Pancreas (tissue), 10 donors: ENCODE data around the gene POU2AF2. TPM values are rescaled to one million over a fixed set of nuclear protein-coding genes. Genes with fewer than 3 reads are reported as not detected.
A peak's percentile ranks its signal among the peaks of the same experiment; 100 is the strongest.

ENCODE experiments used
- ATAC-seq, 4 donors: fragments of 200-7000 bp; cut with Tn5 transposase; one replicate each; pipeline versions ENCODE4 v1.8.0 to v1.9.1; 2020; ENCODE audit warnings: mild to moderate bottlenecking in 4 of 4, moderate library complexity in 4 of 4
- DNase-seq, 6 donors: peaks; one replicate each; pipeline ENCODE4 v3.0.0-alpha.2; 2020
- FAIRE-seq: peaks from 2 replicates; lab custom pipeline; 2012; peaks lifted over from hg19 to GRCh38; lab: Jason Lieb, UNC
- H3K27ac ChIP-seq, 4 donors: fragments of 200-600 bp; sonication (generic); 1 replicate in 3 of 4; 2 replicates in 1 of 4; pipeline versions ENCODE4 v1.5.0 to v1.8.0; 2020
- H3K27me3 ChIP-seq, 4 donors: fragments of 200-600 bp; one replicate each; pipeline ENCODE4 v1.8.0; 2021
- H3K36me3 ChIP-seq, 3 donors: fragments of 200-600 bp; sonication (generic) in 1 of 3; one replicate each; pipeline versions ENCODE4 v1.5.0 to v1.8.0; 2020 to 2021
- H3K4me1 ChIP-seq, 3 donors: fragments of 200-600 bp; one replicate each; pipeline ENCODE4 v1.8.0; 2021
- H3K4me3 ChIP-seq, 4 donors: fragments of 200-600 bp; sonication (generic) in 2 of 4; one replicate each; pipeline versions ENCODE4 v1.5.0 to v1.8.0; 2020 to 2021
- H3K9me3 ChIP-seq, 4 donors: fragments of 200-600 bp; one replicate each; pipeline ENCODE4 v1.8.0; 2021
- WGBS, 2 donors: extraction: QIAGEN DNeasy Blood & Tissue Kit; methylation state at CpG; one replicate each; pipeline ENCODE4 v1.1.7; 2013; 5-methylcytosine and 5-hydroxymethylcytosine counted together
- intact Hi-C, 3 donors: fragments of 100-400 bp; cut with DNase I; formaldehyde crosslinking; loops; one replicate each; pipeline versions ENCODE4 v1.11.1 to v1.14.2; 2022
- polyA plus RNA-seq, 2 donors: library from polyadenylated mRNA; stranded (reverse); fragments of 200-250 nt; gene quantifications; one replicate each; pipeline ENCODE4 v1.2.3, GENCODE V29; 2013
- total RNA-seq, 6 donors: library from RNA; stranded (reverse); fragmentation: NEBNext Ultra II Directional in 4 of 6; extraction: Animal tissue kit (Norgen Biotek cat#: 25700) in 4 of 6; gene quantifications; one replicate each; pipeline versions ENCODE4 v1.2.1 to v1.2.4, GENCODE V29; 2021 to 2023
- TF ChIP-seq, protein P1 (sequence below), 4 donors: fragments of 200-600 bp; sonication (generic) in 3 of 4; IDR thresholded peaks; one replicate each; pipeline versions ENCODE4 v1.5.0 to v1.8.0; 2021; ENCODE audit warnings: antibody characterized with exemption in 4 of 4
- donor health status: healthy with polysubstance abuse.
- donor health status: DM: no; HTN: no; CAD: no; lungs with moderate emphysema.
- donor health status: DM: no; HTN: no; CAD: no.
- donor health status: control.
- donor health status: control.
- donor health status: Bipolar disorder and iron deficiency.
- donor health status: DM: yes; HTN: yes; CAD: no.
- donor health status: DM: no; HTN: no; CAD: no.
- donor health status: DM: no; HTN: no; CAD: no.
- donor health status: DM: yes; HTN: yes; CAD: no.

Gene POU2AF2
- total and polyA plus RNA-seq, 8 donors, result 0.16 to 1.9 (median 0.24) TPM

DNA sequence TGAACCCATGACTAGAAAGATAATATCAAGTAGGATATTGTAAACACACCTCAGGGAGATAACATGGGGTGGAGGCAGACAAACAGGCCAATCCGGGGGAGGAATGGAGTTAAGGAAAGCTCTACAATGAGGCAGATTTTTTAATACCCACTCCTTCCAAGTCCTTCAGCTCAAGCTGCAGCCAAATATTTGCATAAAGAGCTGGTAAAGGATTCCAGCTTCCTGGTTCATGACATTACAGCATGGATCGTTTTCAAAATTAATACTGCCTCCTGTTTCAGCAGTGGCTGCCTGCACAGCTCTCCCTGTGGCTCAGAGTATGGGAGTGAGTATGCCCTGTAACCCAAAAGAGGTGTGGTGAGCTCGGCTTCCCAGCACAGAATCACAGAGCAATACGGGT is 57.9 kb downstream of the POU2AF2 start:
- WGBS, 2 donors, result 6 to 10% methylated on average over 4 of the region's 4 CpGs
- peak overlapping the region; percentile 34 to 85 (median 57) for H3K27ac ChIP-seq

DNA sequence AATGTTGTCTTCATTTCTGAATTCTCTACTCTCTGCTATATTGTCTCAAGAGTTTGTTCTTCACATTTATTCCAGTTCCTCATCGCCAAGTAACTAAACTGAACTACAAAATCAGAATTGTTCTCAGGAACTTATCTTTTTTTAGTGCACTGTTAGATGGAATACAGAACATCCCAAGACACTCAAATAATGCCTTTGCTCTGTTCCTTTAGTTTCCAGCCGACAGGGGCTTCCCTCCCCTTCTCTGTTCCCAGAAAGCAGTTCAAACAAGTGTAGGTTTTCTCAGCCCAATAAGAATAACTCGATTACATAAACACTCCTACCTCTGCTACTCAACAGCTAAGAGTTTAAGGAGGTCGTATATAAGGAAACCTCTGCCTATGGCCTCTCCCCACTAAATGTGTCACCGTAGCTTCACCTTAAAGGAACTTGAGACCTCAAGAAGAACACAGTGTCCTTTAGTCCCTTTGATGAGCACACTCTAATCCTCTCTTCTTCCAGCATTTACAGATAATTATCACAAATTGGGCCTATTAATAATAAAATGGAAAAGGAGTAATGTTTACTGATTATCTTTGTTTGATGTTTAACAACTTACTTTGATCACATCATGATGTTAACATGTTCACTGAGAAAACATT is 59.8 kb downstream of the POU2AF2 start:
- Histone ChIP-seq H3K4me3 (no peak overlapping the region), H3K27ac (no peak overlapping the region), H3K36me3 (no peaks in the 10 kb centered on the region), H3K4me1 (peaks cover 8 to 55% (median 41%) of the 10 kb centered on the region in 3 donors), H3K27me3 (no peaks in the 10 kb centered on the region), H3K9me3 (no peaks in the 10 kb centered on the region)
- 76 to 80% methylated on average over 5 of the region's 5 CpGs for WGBS, 2 donors
- DNase-seq (no peak), ATAC-seq (no peak), FAIRE-seq (no peak)
- TF ChIP-seq, protein P1, sequence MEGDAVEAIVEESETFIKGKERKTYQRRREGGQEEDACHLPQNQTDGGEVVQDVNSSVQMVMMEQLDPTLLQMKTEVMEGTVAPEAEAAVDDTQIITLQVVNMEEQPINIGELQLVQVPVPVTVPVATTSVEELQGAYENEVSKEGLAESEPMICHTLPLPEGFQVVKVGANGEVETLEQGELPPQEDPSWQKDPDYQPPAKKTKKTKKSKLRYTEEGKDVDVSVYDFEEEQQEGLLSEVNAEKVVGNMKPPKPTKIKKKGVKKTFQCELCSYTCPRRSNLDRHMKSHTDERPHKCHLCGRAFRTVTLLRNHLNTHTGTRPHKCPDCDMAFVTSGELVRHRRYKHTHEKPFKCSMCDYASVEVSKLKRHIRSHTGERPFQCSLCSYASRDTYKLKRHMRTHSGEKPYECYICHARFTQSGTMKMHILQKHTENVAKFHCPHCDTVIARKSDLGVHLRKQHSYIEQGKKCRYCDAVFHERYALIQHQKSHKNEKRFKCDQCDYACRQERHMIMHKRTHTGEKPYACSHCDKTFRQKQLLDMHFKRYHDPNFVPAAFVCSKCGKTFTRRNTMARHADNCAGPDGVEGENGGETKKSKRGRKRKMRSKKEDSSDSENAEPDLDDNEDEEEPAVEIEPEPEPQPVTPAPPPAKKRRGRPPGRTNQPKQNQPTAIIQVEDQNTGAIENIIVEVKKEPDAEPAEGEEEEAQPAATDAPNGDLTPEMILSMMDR (IDR thresholded peaks at IDR 0.05), result no peak
- intact Hi-C loops, result loop anchor here in 1 of 3 donors (10.0 kb wide), 1 partner anchor 50 kb away; no protein-coding TSS in a partner anchor

More for the DNA sequence above, 57.9 kb downstream of the POU2AF2 start:
- Histone ChIP-seq H3K9me3 (no peaks in the 10 kb centered on the region), H3K36me3 (no peaks in the 10 kb centered on the region), H3K4me3 (no peak overlapping the region), H3K4me1 (peaks cover 8 to 45% (median 44%) of the 10 kb centered on the region in 3 donors), H3K27me3 (no peaks in the 10 kb centered on the region)
- DNase-seq, result peak in 4 of 6 donors; percentile 33 to 63 (median 59)
- peak; percentile 32 for FAIRE-seq
- TF ChIP-seq, protein P1 (IDR thresholded peaks at IDR 0.05), result no peak
- ATAC-seq, result peak; percentile 42 to 68 (median 63)
- intact Hi-C loops, result loop anchor here in 2 of 3 donors (5.0 to 10.0 kb wide), 2 partner anchors 51 to 119 kb away; no protein-coding TSS in a partner anchor

DNA sequence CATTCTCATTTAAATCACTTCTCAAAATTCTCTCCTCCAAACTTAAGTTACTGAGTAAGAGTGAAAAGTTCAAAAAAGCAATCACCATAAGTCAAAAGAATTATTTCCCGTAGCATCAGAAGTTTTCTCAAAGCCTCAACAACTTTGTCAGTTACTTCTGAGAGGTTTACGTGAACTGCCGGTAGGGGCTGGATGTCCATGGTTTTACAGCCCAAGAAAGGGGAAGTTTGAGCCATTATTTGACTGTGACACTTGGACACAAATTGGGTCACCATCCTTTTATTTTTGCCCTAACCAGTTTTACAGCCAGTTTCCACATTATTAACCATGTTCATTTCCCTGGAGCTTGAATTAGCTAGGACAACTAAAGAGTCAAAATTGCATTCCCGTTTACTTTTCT is 60.4 kb downstream of the POU2AF2 start:
- no peak overlapping the region for H3K27ac ChIP-seq
- TF ChIP-seq, protein P1 (IDR thresholded peaks at IDR 0.05), result no peak
- FAIRE-seq (no peak), DNase-seq (no peak), ATAC-seq (no peak)
- no peaks in the 10 kb centered on the region for H3K9me3 ChIP-seq
- intact Hi-C loops, result loop anchor here in 1 of 3 donors (10.0 kb wide), 1 partner anchor 49 kb away; no protein-coding TSS in a partner anchor
- H3K36me3 ChIP-seq, result no peaks in the 10 kb centered on the region
- H3K4me1 ChIP-seq, result peaks cover 8 to 56% (median 39%) of the 10 kb centered on the region in 3 donors
- H3K4me3 ChIP-seq, result no peak overlapping the region
- no peaks in the 10 kb centered on the region for H3K27me3 ChIP-seq
- WGBS, 2 donors, result 84 to 88% methylated on average over 4 of the region's 4 CpGs

DNA sequence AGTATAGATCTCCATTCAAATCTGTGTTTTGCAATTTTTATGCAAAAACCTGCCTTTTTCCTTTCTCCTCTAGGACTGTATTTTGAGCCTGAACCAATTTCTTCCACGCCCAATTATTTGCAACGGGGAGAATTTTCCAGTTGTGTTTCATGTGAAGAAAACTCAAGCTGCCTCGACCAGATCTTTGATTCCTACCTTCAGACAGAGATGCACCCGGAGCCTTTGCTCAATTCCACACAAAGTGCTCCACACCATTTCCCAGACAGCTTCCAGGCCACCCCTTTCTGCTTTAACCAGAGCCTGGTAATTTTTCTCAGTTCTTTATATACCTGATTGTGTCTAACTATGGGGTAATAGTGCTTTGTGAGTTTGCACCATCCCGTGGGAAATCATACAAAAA is 60.8 kb downstream of the POU2AF2 start:
- WGBS, 2 donors, result 90 to 95% methylated on average over 5 of the region's 5 CpGs
- no peak for ATAC-seq

More for the DNA sequence above, 60.8 kb downstream of the POU2AF2 start:
- H3K4me1 ChIP-seq, result peaks cover 8 to 51% (median 38%) of the 10 kb centered on the region in 3 donors
- DNase-seq (no peak), FAIRE-seq (no peak)
- no peaks in the 10 kb centered on the region for H3K27me3 ChIP-seq
- TF ChIP-seq, protein P1 (IDR thresholded peaks at IDR 0.05), result no peak
- H3K9me3 ChIP-seq, result no peaks in the 10 kb centered on the region
- no peak overlapping the region for H3K27ac ChIP-seq
- H3K4me3 ChIP-seq, result no peak overlapping the region
- intact Hi-C loops, result loop anchor here in 1 of 3 donors (10.0 kb wide), 1 partner anchor 48 kb away; no protein-coding TSS in a partner anchor
- H3K36me3 ChIP-seq, result no peaks in the 10 kb centered on the region
